Kidney epithelial cell (primary cell): Measurements from ENCODE around the gene MAPK8. TPM values are rescaled to one million over a fixed set of nuclear protein-coding genes. Genes with fewer than 3 reads are reported as not detected.

Experiments used
- DNase-seq: peaks from one replicate; pipeline ENCODE4 v3.0.0-alpha.2; 2010; ENCODE audit warnings: low read depth
- H3K27me3 ChIP-seq: 2 replicates; pipeline ENCODE4 v1.6.0; 2011; ENCODE audit warnings: low read length; ENCODE audit not compliant: control insufficient read depth, insufficient read depth
- H3K36me3 ChIP-seq: 2 replicates; pipeline ENCODE4 v1.5.1; 2011; ENCODE audit warnings: low read length; ENCODE audit not compliant: control insufficient read depth, insufficient read depth
- H3K4me3 ChIP-seq: 2 replicates; pipeline ENCODE4 v1.5.1; 2011; ENCODE audit warnings: low read depth, mild to moderate bottlenecking, control low read depth, low read length
- CTCF ChIP-seq: IDR thresholded peaks from 2 replicates; pipeline ENCODE4 v1.5.1; 2011; ENCODE audit warnings: mild to moderate bottlenecking, moderate library complexity, low read length, control low read depth, inconsistent platforms; ENCODE audit not compliant: insufficient read depth, poor library complexity, severe bottlenecking
- total RNA-seq: library from RNA; depleted of rRNA; stranded (reverse); fragments of >200 nt; gene quantifications from 2 replicates; pipeline ENCODE4 v1.2.3, GENCODE V29; 2015

MAPK8 gene
- total RNA-seq, 1 donor from 2014 or later, result 61.4 TPM

GRCh38 chr10:48475943-48476278, 169.4 kb downstream of the MAPK8 start:
- no peaks in the 10 kb centered on the region for H3K27me3 ChIP-seq
- DNase-seq, result no peak
- no peak overlapping the region for H3K4me3 ChIP-seq
- H3K36me3 ChIP-seq, result no peaks in the 10 kb centered on the region
- no peak for TF ChIP-seq CTCF

- no peaks in the 10 kb centered on the region for H3K27me3 ChIP-seq
- no peaks in the 10 kb centered on the region for H3K36me3 ChIP-seq
- TF ChIP-seq CTCF, result no peak
- DNase-seq, result no peak
- H3K4me3 ChIP-seq, result no peak overlapping the region
Observed at GRCh38 chr10:48476279-48476982, 170.0 kb downstream of the MAPK8 start.

DNA sequence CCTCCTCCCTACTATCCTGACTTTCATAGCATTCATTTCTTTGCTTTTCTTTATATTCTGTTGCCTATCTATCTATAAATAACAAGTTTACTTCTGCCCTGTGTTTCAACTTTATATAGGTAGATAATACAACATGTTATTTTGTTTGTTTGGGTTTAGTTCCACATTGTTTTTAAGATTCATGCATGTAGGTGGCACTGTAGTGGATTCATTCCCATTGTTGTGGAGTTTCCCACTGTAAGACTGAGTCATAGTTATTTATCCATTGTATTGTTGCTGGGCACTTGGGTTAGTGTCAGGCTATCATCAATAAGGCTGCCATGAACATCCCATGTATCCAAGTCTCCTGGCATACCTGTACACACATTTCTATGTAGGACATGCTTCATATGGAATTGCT, 170.7 kb downstream of the MAPK8 start:
- H3K4me3 ChIP-seq, result no peak overlapping the region
- no peak for TF ChIP-seq CTCF
- no peaks in the 10 kb centered on the region for H3K27me3 ChIP-seq
- DNase-seq, result no peak
- no peaks in the 10 kb centered on the region for H3K36me3 ChIP-seq

DNA sequence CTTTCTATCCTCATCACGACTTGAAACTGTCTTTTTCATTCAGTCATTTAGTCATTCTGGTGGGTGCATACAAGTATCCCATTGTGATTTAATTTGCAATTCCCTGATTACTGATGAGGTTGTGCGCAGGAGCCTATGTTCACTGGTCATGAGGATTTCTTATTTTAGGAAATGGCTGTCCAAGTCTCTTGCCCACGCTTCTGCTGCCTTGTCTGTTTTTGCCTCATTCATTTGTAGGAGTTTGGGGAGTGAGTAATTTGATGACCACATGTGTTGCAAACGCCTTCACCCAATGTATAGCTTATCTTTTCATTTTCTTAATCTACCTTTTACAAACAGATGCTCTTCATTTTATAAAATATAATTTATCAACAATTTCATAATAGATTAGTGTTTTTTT, 171.1 kb downstream of the MAPK8 start:
- DNase-seq, result no peak
- Histone ChIP-seq H3K36me3 (no peaks in the 10 kb centered on the region), H3K4me3 (no peak overlapping the region), H3K27me3 (no peaks in the 10 kb centered on the region)
- no peak for TF ChIP-seq CTCF

GRCh38 chr10:48478469-48478868, 172.0 kb downstream of the MAPK8 start:
- Histone ChIP-seq H3K4me3 (no peak overlapping the region), H3K27me3 (no peaks in the 10 kb centered on the region), H3K36me3 (no peaks in the 10 kb centered on the region)
- TF ChIP-seq CTCF, result no peak
- no peak for DNase-seq
